BJ (cell line): ENCODE data around the gene ITIH2. TPM values are rescaled to one million over a fixed set of nuclear protein-coding genes. Genes with fewer than 3 reads are reported as not detected.

Experiments
- CTCF ChIA-PET: fragments of 350-600 bp; formaldehyde crosslinking; extraction: SDS; loops from one replicate; lab custom pipeline; 2021; ENCODE audit warnings: antibody characterized with exemption, inconsistent platforms; lab: Yijun Ruan, JAX
- POLR2A ChIA-PET: fragments of 300-600 bp; sonication (Branson Sonifier 250); formaldehyde crosslinking; extraction: SDS; loops from one replicate; lab custom pipeline; 2021; ENCODE audit warnings: antibody characterized with exemption; lab: Charles Lee
- DNase-seq: peaks from one replicate; pipeline ENCODE4 v3.0.0-alpha.2; 2011; ENCODE audit warnings: low read depth
- H3K27me3 ChIP-seq: 2 replicates; pipeline ENCODE4 v1.6.0; 2011; ENCODE audit warnings: low read length; ENCODE audit not compliant: control insufficient read depth, insufficient read depth
- H3K36me3 ChIP-seq: 2 replicates; pipeline ENCODE4 v1.5.1; 2011; ENCODE audit warnings: low read length; ENCODE audit not compliant: control insufficient read depth, insufficient read depth
- H3K4me3 ChIP-seq: 2 replicates; pipeline ENCODE4 v1.5.1; 2011; ENCODE audit warnings: low read depth, mild to moderate bottlenecking, control low read depth, low read length
- CTCF ChIP-seq: IDR thresholded peaks from 2 replicates; pipeline ENCODE4 v1.5.1; 2011; ENCODE audit warnings: low read depth, mild to moderate bottlenecking, control low read depth, inconsistent platforms, low read length, moderate library complexity; ENCODE audit not compliant: insufficient read depth
- polyA plus RNA-seq: library from polyadenylated mRNA; depleted of rRNA; stranded (reverse); fragments of >200 nt; gene quantifications from 2 replicates; pipeline ENCODE4 v1.2.3, GENCODE V29; 2011

ITIH2 gene
- polyA plus RNA-seq, 1 experiment = not detected

GRCh38 chr10:7665767-7666166, 37.3 kb upstream of the ITIH2 start:
- Histone ChIP-seq H3K36me3 (no peaks in the 10 kb centered on the region), H3K27me3 (no peaks in the 10 kb centered on the region; the same call in 1 of the 2 replicates), H3K4me3 (peak overlapping the region; percentile 50)
- CTCF ChIA-PET = interaction anchor here (0.9 to 1.6 kb wide), 3 partner anchors 14 to 135 kb away, joined by 3 to 5 read pairs (median 4); no protein-coding TSS in a partner anchor
- DNase-seq = no peak
- POLR2A ChIA-PET = no interaction called here
- TF ChIP-seq CTCF = no peak

- CTCF ChIA-PET = interaction anchor here (0.9 to 1.6 kb wide), 3 partner anchors 14 to 136 kb away, joined by 3 to 5 read pairs (median 4); no protein-coding TSS in a partner anchor
- Histone ChIP-seq H3K27me3 (no peaks in the 10 kb centered on the region; the same call in 1 of the 2 replicates), H3K36me3 (no peaks in the 10 kb centered on the region), H3K4me3 (peak within 1 kb of the TSS; percentile 50)
- TF ChIP-seq CTCF = no peak
- POLR2A ChIA-PET = no interaction called here
- no peak for DNase-seq
These were observed 36.7 kb upstream of the ITIH2 start, which contains the start of gene ITIH5 for GRCh38 chr10:7666253-7667023. ITIH5 (minus strand) TSS chr10:7666966; CDS start chr10:7666892, 74 bp downstream.

GRCh38 chr10:7667262-7668141, 35.6 kb upstream of the ITIH2 start:
- no peak for DNase-seq
- CTCF ChIA-PET = no interaction called here
- no peak for TF ChIP-seq CTCF
- POLR2A ChIA-PET = no interaction called here
- H3K27me3 ChIP-seq = no peaks in the 10 kb centered on the region; the same call in 1 of the 2 replicates
- H3K36me3 ChIP-seq = no peaks in the 10 kb centered on the region
- H3K4me3 ChIP-seq = peak overlapping the region; percentile 34

GRCh38 chr10:7670157-7670556, 33.0 kb upstream of the ITIH2 start:
- POLR2A ChIA-PET = no interaction called here
- no peak overlapping the region for H3K4me3 ChIP-seq
- CTCF ChIA-PET = interaction anchor here (1.1 to 1.5 kb wide), 3 partner anchors 17 to 145 kb away, joined by 3 to 9 read pairs (median 7); no protein-coding TSS in a partner anchor
- H3K27me3 ChIP-seq = no peaks in the 10 kb centered on the region; the same call in 1 of the 2 replicates
- no peaks in the 10 kb centered on the region for H3K36me3 ChIP-seq
- no peak for DNase-seq
- no peak for TF ChIP-seq CTCF
